Gastroesophageal sphincter (tissue), 4 donors: Measurements from ENCODE around the gene FUT8. TPM values are rescaled to one million over a fixed set of nuclear protein-coding genes. Genes with fewer than 3 reads are reported as not detected.

Experiments used
- ATAC-seq: fragments of 150-250 bp; one replicate; pipeline ENCODE4 v1.9.1; 2016; ENCODE audit warnings: mild to moderate bottlenecking, moderate library complexity
- H3K27ac ChIP-seq, 4 donors: fragments of 200-600 bp; sonication (generic) in 3 of 4; 1 replicate in 3 of 4; 2 replicates in 1 of 4; pipeline ENCODE4 v1.5.1; 2016 to 2019
- H3K27me3 ChIP-seq: fragments of 200-600 bp; sonication (generic); one replicate; pipeline ENCODE4 v1.5.1; 2019
- H3K36me3 ChIP-seq, 2 donors: fragments of 200-600 bp; sonication (generic); one replicate each; pipeline ENCODE4 v1.5.1; 2019; ENCODE audit warnings: control low read depth in 1 of 2
- H3K4me1 ChIP-seq, 3 donors: fragments of 200-600 bp; sonication (generic); 1 replicate in 2 of 3; 2 replicates in 1 of 3; pipeline ENCODE4 v1.5.1; 2016 to 2019; ENCODE audit warnings: control low read depth in 2 of 3
- H3K4me3 ChIP-seq, 2 donors: fragments of 200-600 bp; sonication (generic); one replicate each; pipeline ENCODE4 v1.5.1; 2019; ENCODE audit warnings: mild to moderate bottlenecking in 1 of 2, moderate library complexity in 1 of 2
- H3K9me3 ChIP-seq, 3 donors: fragments of 200-600 bp; sonication (generic); one replicate each; pipeline ENCODE4 v1.5.1; 2017 to 2019; ENCODE audit warnings: control low read depth in 2 of 3
- CTCF ChIP-seq, 4 experiments: fragments of 200-600 bp in 2 of 4; fragments of 450-650 bp in 2 of 4; sonication (generic) in 1 of 4; IDR thresholded peaks; one replicate each; pipeline ENCODE4 v1.5.1; 2017 to 2019; ENCODE audit warnings: antibody characterized with exemption in 4 of 4, mild to moderate bottlenecking in 2 of 4, moderate library complexity in 2 of 4
- EP300 ChIP-seq: sonication (generic); formaldehyde crosslinking; IDR thresholded peaks from one replicate; pipeline ENCODE4 v1.6.1; 2017; ENCODE audit warnings: antibody characterized with exemption, mild to moderate bottlenecking
- POLR2A ChIP-seq, 2 donors: fragments of 450-650 bp; IDR thresholded peaks; one replicate each; pipeline ENCODE4 v1.6.1; 2017; ENCODE audit warnings: antibody characterized with exemption in 2 of 2, mild to moderate bottlenecking in 2 of 2, moderate library complexity in 1 of 2
- POLR2AphosphoS5 ChIP-seq: sonication (generic); formaldehyde crosslinking; IDR thresholded peaks from one replicate; pipeline ENCODE4 v1.6.1; 2017; ENCODE audit warnings: antibody characterized with exemption
- WGBS, 2 donors: methylation state at CpG; one replicate each; pipeline ENCODE4 v1.1.5; 2018; ENCODE audit warnings: low coverage in 1 of 2; 5-methylcytosine and 5-hydroxymethylcytosine counted together
- total RNA-seq, 4 donors: library from RNA; depleted of rRNA; stranded (reverse); fragments of >200 nt; gene quantifications; one replicate each; pipeline ENCODE4 v1.1.0, GENCODE V29; 2016

The FUT8 gene
- total RNA-seq, 4 donors from 2014 or later: 16.9 to 35.2 (median 30.8) TPM

GRCh38 chr14:65496178-65496993 lies 83.9 kb downstream of the FUT8 start:
- 94 to 98% methylated on average over 3 to 6 of the region's 6 CpGs for WGBS, 2 donors
- TF ChIP-seq POLR2A (IDR thresholded peaks at IDR 0.05) (no peak), POLR2AphosphoS5 (no peak), EP300 (no peak), CTCF (IDR thresholded peaks at IDR 0.05) (no peak)
- ATAC-seq: no peak

GRCh38 chr14:65499138-65499537 lies 86.6 kb downstream of the FUT8 start:
- no peak overlapping the region for H3K27ac ChIP-seq
- no peaks in the 10 kb centered on the region for H3K9me3 ChIP-seq
- no peaks in the 10 kb centered on the region for H3K36me3 ChIP-seq
- no peak overlapping the region for H3K4me3 ChIP-seq
- TF ChIP-seq EP300: no peak
- TF ChIP-seq CTCF (IDR thresholded peaks at IDR 0.05): no peak
- TF ChIP-seq POLR2AphosphoS5: no peak
- no peak for TF ChIP-seq POLR2A (IDR thresholded peaks at IDR 0.05)
- no peak for ATAC-seq
- H3K4me1 ChIP-seq: peaks cover 0 to 31% (median 0%) of the 10 kb centered on the region in 3 donors
- H3K27me3 ChIP-seq: no peaks in the 10 kb centered on the region

More at GRCh38 chr14:65496178-65496993, 83.9 kb downstream of the FUT8 start:
- H3K9me3 ChIP-seq: no peaks in the 10 kb centered on the region
- H3K4me3 ChIP-seq: no peak overlapping the region
- H3K36me3 ChIP-seq: no peaks in the 10 kb centered on the region
- H3K27ac ChIP-seq: no peak overlapping the region
- peaks cover 0 to 16% (median 0%) of the 10 kb centered on the region in 3 donors for H3K4me1 ChIP-seq
- H3K27me3 ChIP-seq: no peaks in the 10 kb centered on the region

- no peak overlapping the region for H3K4me3 ChIP-seq
- peak overlapping the region in 1 of 4 donors; percentile 15 for H3K27ac ChIP-seq
- no peak for TF ChIP-seq CTCF (IDR thresholded peaks at IDR 0.05)
- peak; percentile 27 for TF ChIP-seq POLR2AphosphoS5
- no peak for TF ChIP-seq POLR2A (IDR thresholded peaks at IDR 0.05)
- no peak for TF ChIP-seq EP300
- H3K36me3 ChIP-seq: no peaks in the 10 kb centered on the region
- ATAC-seq: peak; percentile 62
- 39 to 65% methylated on average over 4 of the region's 4 CpGs for WGBS, 2 donors
- H3K27me3 ChIP-seq: no peaks in the 10 kb centered on the region
- H3K4me1 ChIP-seq: peaks cover 0 to 31% (median 0%) of the 10 kb centered on the region in 3 donors
- H3K9me3 ChIP-seq: no peaks in the 10 kb centered on the region
These were observed 87.5 kb downstream of the FUT8 start for GRCh38 chr14:65500075-65500474.

DNA sequence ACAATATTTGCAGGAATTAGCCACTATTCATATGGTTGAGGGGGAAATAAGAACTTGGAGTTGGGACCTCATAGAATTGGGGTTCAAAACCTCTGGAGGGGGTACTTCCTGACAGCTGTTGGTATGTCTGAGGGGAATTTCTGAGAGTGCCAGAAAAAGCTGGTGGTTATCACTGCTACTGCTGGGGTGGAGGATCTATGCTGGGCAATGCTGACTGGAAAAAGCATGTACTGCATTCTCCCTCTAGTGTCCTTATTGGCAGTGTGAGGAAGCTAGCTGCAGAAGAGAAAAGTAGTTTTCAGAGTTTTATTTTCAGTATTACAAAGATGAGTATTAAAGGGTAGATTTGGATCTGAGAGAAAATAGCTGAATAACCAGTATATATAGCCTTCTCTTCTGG lies 88.8 kb downstream of the FUT8 start:
- no peaks in the 10 kb centered on the region for H3K9me3 ChIP-seq
- TF ChIP-seq POLR2A (IDR thresholded peaks at IDR 0.05) (no peak), POLR2AphosphoS5 (no peak), CTCF (IDR thresholded peaks at IDR 0.05) (peak in 1 of 4 experiments; percentile 23)
- H3K36me3 ChIP-seq: no peaks in the 10 kb centered on the region
- H3K4me3 ChIP-seq: no peak overlapping the region
- no peaks in the 10 kb centered on the region for H3K27me3 ChIP-seq
- peaks cover 0 to 31% (median 0%) of the 10 kb centered on the region in 3 donors for H3K4me1 ChIP-seq
- no peak for ATAC-seq
- H3K27ac ChIP-seq: no peak overlapping the region

- H3K4me1 ChIP-seq: peaks cover 0 to 30% (median 0%) of the 10 kb centered on the region in 3 donors
- ATAC-seq: no peak
These were observed 90.2 kb downstream of the FUT8 start for GRCh38 chr14:65502676-65503124.

More at GRCh38 chr14:65502676-65503124, 90.2 kb downstream of the FUT8 start:
- no peak overlapping the region for H3K4me3 ChIP-seq
- TF ChIP-seq POLR2AphosphoS5 (no peak), POLR2A (IDR thresholded peaks at IDR 0.05) (no peak), CTCF (IDR thresholded peaks at IDR 0.05) (no peak)
- H3K27me3 ChIP-seq: no peaks in the 10 kb centered on the region
- no peaks in the 10 kb centered on the region for H3K9me3 ChIP-seq
- no peak overlapping the region for H3K27ac ChIP-seq
- H3K36me3 ChIP-seq: no peaks in the 10 kb centered on the region
- 13 to 21% methylated on average over 1 of the region's 1 CpG for WGBS, 2 donors
